T-helper 1 cell treated with Interleukin-12 subunit alpha and Interleukin-12 subunit beta and Interleukin-4 antibody, amounts not matched to agents 30 μg/mL and 1 μg/mL, for 36 hours (primary cell): ENCODE measurements around the gene SUCO.
"Not testable (repeated sequence)": the region's sequence is repeated elsewhere in the genome, so short reads cannot be mapped to it uniquely, and the experiment has no call there.

ENCODE experiments used
- H3K27ac Mint-ChIP-seq: one replicate; pipeline ENCODE4 v1.8.0; 2021; ENCODE audit warnings: mild to moderate bottlenecking, mixed read lengths
- H3K27me3 Mint-ChIP-seq: one replicate; pipeline ENCODE4 v1.8.0; 2021; ENCODE audit warnings: low read depth, mixed read lengths
- H3K36me3 Mint-ChIP-seq: one replicate; pipeline ENCODE4 v1.8.0; 2021; ENCODE audit warnings: low read depth, mixed read lengths
- H3K4me1 Mint-ChIP-seq: one replicate; pipeline ENCODE4 v1.8.0; 2021; ENCODE audit warnings: low read depth, mixed read lengths
- H3K4me3 Mint-ChIP-seq: one replicate; pipeline ENCODE4 v1.8.0; 2021; ENCODE audit warnings: mild to moderate bottlenecking, moderate library complexity, mixed read lengths
- H3K9me3 Mint-ChIP-seq: one replicate; pipeline ENCODE4 v1.8.0; 2021; ENCODE audit warnings: mixed read lengths

SUCO gene

GRCh38 chr1:172532700-172533512, at the start of gene SUCO:
TSS of gene SUCO (plus strand) at chr1:172533150. CDS start at chr1:172533436, 286 bp downstream.
- Mint-ChIP-seq H3K9me3 (no peaks in the 10 kb centered on the region), H3K27ac (peak within 1 kb of the TSS; percentile 99), H3K4me1 (peaks cover 39% of the 10 kb centered on the region), H3K36me3 (no peaks in the 10 kb centered on the region), H3K4me3 (peak within 1 kb of the TSS; percentile 97), H3K27me3 (peaks cover 12% of the 10 kb centered on the region)

GRCh38 chr1:172483448-172483847, 49.5 kb upstream of the SUCO start:
- Mint-ChIP-seq H3K27me3 (peaks cover 36% of the 10 kb centered on the region), H3K4me3 (no peak overlapping the region), H3K36me3 (no peaks in the 10 kb centered on the region), H3K4me1 (peaks cover 11% of the 10 kb centered on the region), H3K27ac (no peak overlapping the region), H3K9me3 (no peaks in the 10 kb centered on the region)

- Mint-ChIP-seq H3K9me3 (no peaks in the 10 kb centered on the region), H3K4me3 (no peak overlapping the region), H3K36me3 (no peaks in the 10 kb centered on the region), H3K4me1 (peaks cover 11% of the 10 kb centered on the region), H3K27me3 (peaks cover 42% of the 10 kb centered on the region), H3K27ac (no peak overlapping the region)
Observed at GRCh38 chr1:172484252-172484651, 48.7 kb upstream of the SUCO start.

- H3K4me3 Mint-ChIP-seq = no peak overlapping the region
- H3K9me3 Mint-ChIP-seq = no peaks in the 10 kb centered on the region
- no peak overlapping the region for H3K27ac Mint-ChIP-seq
- H3K27me3 Mint-ChIP-seq = peaks cover 51% of the 10 kb centered on the region
- no peaks in the 10 kb centered on the region for H3K36me3 Mint-ChIP-seq
- peaks cover 7% of the 10 kb centered on the region for H3K4me1 Mint-ChIP-seq
Observed at GRCh38 chr1:172485626-172486025, 47.3 kb upstream of the SUCO start.

GRCh38 chr1:172486805-172487454, 46.0 kb upstream of the SUCO start:
- Mint-ChIP-seq H3K27ac (no peak overlapping the region), H3K27me3 (peaks cover 52% of the 10 kb centered on the region), H3K36me3 (no peaks in the 10 kb centered on the region), H3K4me3 (no peak overlapping the region), H3K4me1 (peaks cover 7% of the 10 kb centered on the region), H3K9me3 (no peaks in the 10 kb centered on the region)

- Mint-ChIP-seq H3K4me3 (no peak overlapping the region), H3K27me3 (peaks cover 57% of the 10 kb centered on the region), H3K4me1 (peaks cover 7% of the 10 kb centered on the region), H3K27ac (no peak overlapping the region), H3K36me3 (no peaks in the 10 kb centered on the region), H3K9me3 (no peaks in the 10 kb centered on the region)
Observed at GRCh38 chr1:172487550-172487949, 45.4 kb upstream of the SUCO start.

- H3K27ac Mint-ChIP-seq = no peak overlapping the region
- H3K36me3 Mint-ChIP-seq = no peaks in the 10 kb centered on the region
- H3K4me1 Mint-ChIP-seq = peaks cover 7% of the 10 kb centered on the region
- H3K4me3 Mint-ChIP-seq = no peak overlapping the region
- no peaks in the 10 kb centered on the region for H3K9me3 Mint-ChIP-seq
- H3K27me3 Mint-ChIP-seq = peaks cover 54% of the 10 kb centered on the region
Observed at GRCh38 chr1:172488393-172488792, 44.6 kb upstream of the SUCO start.

GRCh38 chr1:172489847-172490246, 43.1 kb upstream of the SUCO start:
- H3K27me3 Mint-ChIP-seq = peaks cover 54% of the 10 kb centered on the region
- no peak overlapping the region for H3K27ac Mint-ChIP-seq
- no peaks in the 10 kb centered on the region for H3K36me3 Mint-ChIP-seq
- no peak overlapping the region for H3K4me3 Mint-ChIP-seq
- H3K9me3 Mint-ChIP-seq = no peaks in the 10 kb centered on the region
- peaks cover 7% of the 10 kb centered on the region for H3K4me1 Mint-ChIP-seq

GRCh38 chr1:172492421-172492820, 40.5 kb upstream of the SUCO start:
- peaks cover 40% of the 10 kb centered on the region for H3K27me3 Mint-ChIP-seq
- H3K36me3 Mint-ChIP-seq = no peaks in the 10 kb centered on the region
- no peak overlapping the region for H3K4me3 Mint-ChIP-seq

GRCh38 chr1:172494166-172494565, 38.8 kb upstream of the SUCO start:
- Mint-ChIP-seq H3K4me1 (no peaks in the 10 kb centered on the region), H3K27me3 (peaks cover 26% of the 10 kb centered on the region), H3K4me3 (no peak overlapping the region), H3K9me3 (no peaks in the 10 kb centered on the region), H3K36me3 (no peaks in the 10 kb centered on the region), H3K27ac (no peak overlapping the region)

More at GRCh38 chr1:172492421-172492820, 40.5 kb upstream of the SUCO start:
- Mint-ChIP-seq H3K9me3 (no peaks in the 10 kb centered on the region), H3K4me1 (peaks cover 4% of the 10 kb centered on the region), H3K27ac (no peak overlapping the region)

- not testable (repeated sequence) for H3K4me3 Mint-ChIP-seq, H3K4me1 Mint-ChIP-seq, H3K27ac Mint-ChIP-seq, H3K9me3 Mint-ChIP-seq, H3K36me3 Mint-ChIP-seq
- H3K27me3 Mint-ChIP-seq = peaks cover 11% of the 10 kb centered on the region
Observed at GRCh38 chr1:172496127-172496526, 36.8 kb upstream of the SUCO start.

GRCh38 chr1:172496678-172497077, 36.3 kb upstream of the SUCO start:
- Mint-ChIP-seq H3K4me1 (no peaks in the 10 kb centered on the region), H3K27me3 (peaks cover 9% of the 10 kb centered on the region), H3K27ac (no peak overlapping the region), H3K36me3 (no peaks in the 10 kb centered on the region), H3K4me3 (no peak overlapping the region), H3K9me3 (no peaks in the 10 kb centered on the region)

- Mint-ChIP-seq H3K36me3 (no peaks in the 10 kb centered on the region), H3K9me3 (no peaks in the 10 kb centered on the region)
Observed at GRCh38 chr1:172497230-172497629, 35.7 kb upstream of the SUCO start.

GRCh38 chr1:172498857-172499256, 34.1 kb upstream of the SUCO start:
- Mint-ChIP-seq H3K27ac (no peak overlapping the region), H3K27me3 (peaks cover 6% of the 10 kb centered on the region), H3K4me3 (no peak overlapping the region), H3K36me3 (no peaks in the 10 kb centered on the region), H3K9me3 (no peaks in the 10 kb centered on the region), H3K4me1 (no peaks in the 10 kb centered on the region)

More at GRCh38 chr1:172497230-172497629, 35.7 kb upstream of the SUCO start:
- no peak overlapping the region for H3K27ac Mint-ChIP-seq
- H3K4me3 Mint-ChIP-seq = no peak overlapping the region
- H3K4me1 Mint-ChIP-seq = no peaks in the 10 kb centered on the region
- H3K27me3 Mint-ChIP-seq = peaks cover 6% of the 10 kb centered on the region

GRCh38 chr1:172499636-172500141, 33.3 kb upstream of the SUCO start:
- no peaks in the 10 kb centered on the region for H3K4me1 Mint-ChIP-seq
- H3K9me3 Mint-ChIP-seq = no peaks in the 10 kb centered on the region
- no peak overlapping the region for H3K4me3 Mint-ChIP-seq
- H3K27me3 Mint-ChIP-seq = peaks cover 10% of the 10 kb centered on the region
- H3K36me3 Mint-ChIP-seq = no peaks in the 10 kb centered on the region
- H3K27ac Mint-ChIP-seq = no peak overlapping the region
